D721Med (cell line): ENCODE data around the gene SLC16A4.

Experiments used
- DNase-seq: peaks from one replicate; pipeline ENCODE4 v3.0.0; 2011; ENCODE audit warnings: low spot score; ENCODE audit not compliant: insufficient read length
- FAIRE-seq: peaks from 2 replicates; lab custom pipeline; 2011; peaks lifted over from hg19 to GRCh38; lab: Jason Lieb, UNC
- CTCF ChIP-seq: IDR thresholded peaks from 2 replicates; pipeline ENCODE4 v1.5.1; 2012; ENCODE audit warnings: mild to moderate bottlenecking, control low read depth; ENCODE audit not compliant: insufficient read depth; ENCODE audit errors: missing control alignments

The SLC16A4 gene

GRCh38 chr1:110345480-110345879, 45.3 kb downstream of the SLC16A4 start:
- FAIRE-seq (no peak), DNase-seq (no peak)
- no peak for TF ChIP-seq CTCF

GRCh38 chr1:110344152-110344551, 46.7 kb downstream of the SLC16A4 start:
- FAIRE-seq (no peak), DNase-seq (no peak)
- no peak for TF ChIP-seq CTCF

GRCh38 chr1:110343249-110343648, 47.6 kb downstream of the SLC16A4 start:
- DNase-seq (no peak), FAIRE-seq (no peak)
- no peak for TF ChIP-seq CTCF

GRCh38 chr1:110341872-110342331, 48.9 kb downstream of the SLC16A4 start:
- DNase-seq, result no peak
- FAIRE-seq, result no peak
- no peak for TF ChIP-seq CTCF

GRCh38 chr1:110341146-110341871, 49.5 kb downstream of the SLC16A4 start:
- DNase-seq, result no peak
- FAIRE-seq, result no peak
- no peak for TF ChIP-seq CTCF

GRCh38 chr1:110340207-110340468, 50.7 kb downstream of the SLC16A4 start:
- DNase-seq (no peak), FAIRE-seq (no peak)
- TF ChIP-seq CTCF, result no peak

- no peak for DNase-seq
- TF ChIP-seq CTCF, result no peak
- no peak for FAIRE-seq
Measured at GRCh38 chr1:110339407-110340206, 51.2 kb downstream of the SLC16A4 start.
